ENCODE data around the gene STXBP4.
A peak's percentile ranks its signal among the peaks of the same experiment; 100 is the strongest.

Gene STXBP4

DNA sequence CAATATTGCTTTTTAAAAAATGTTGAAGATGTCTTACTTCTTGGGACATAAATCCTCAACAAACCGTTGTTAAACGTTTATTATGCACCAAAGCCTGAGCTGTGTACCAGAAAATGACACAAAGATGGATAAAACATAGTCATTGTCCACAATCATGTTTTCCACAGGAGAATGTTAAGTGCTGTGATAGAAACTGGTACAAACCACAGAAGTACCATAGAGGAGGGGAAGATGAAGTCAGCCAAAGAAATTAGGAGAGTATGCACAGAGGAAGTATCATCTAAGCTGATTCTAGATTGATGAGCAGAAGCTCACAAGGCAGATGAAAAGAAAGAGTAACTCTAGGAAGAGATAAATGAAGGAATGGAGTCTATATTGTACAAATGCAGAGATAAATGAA is 153.5 kb downstream of the STXBP4 start:
- no peak for DNase-seq (ENCODE audit: low spot score)

DNA sequence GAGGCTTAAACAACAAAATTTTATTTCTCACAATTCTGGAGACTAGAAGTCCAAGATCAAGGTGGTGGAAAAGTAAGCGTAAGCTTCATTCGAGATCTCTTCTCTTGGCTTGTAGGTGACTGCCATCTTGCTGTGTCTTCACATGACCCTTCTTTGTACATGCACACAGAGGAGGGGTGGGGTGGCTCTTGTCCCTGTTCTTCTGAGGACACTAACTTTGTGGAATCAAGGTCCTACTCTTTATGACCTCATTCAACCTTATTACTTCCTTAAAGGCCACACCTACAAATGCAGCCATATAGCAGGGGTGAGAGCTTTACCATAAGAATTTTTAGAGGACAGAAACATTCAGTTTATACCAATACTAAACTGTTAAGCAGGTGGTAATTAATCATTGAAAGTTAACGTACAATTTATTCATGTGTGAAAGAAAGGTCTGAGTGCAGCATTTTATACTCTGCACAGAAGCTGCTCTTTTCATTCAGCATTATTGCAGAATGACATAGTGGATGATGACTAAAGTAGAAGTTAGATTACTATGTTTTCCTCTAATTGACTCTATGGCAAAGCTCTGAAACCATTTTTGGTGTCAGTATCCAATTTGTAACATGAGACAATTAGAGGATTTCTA is 156.3 kb downstream of the STXBP4 start:
- DNase-seq (ENCODE audit: low spot score) = no peak

DNA sequence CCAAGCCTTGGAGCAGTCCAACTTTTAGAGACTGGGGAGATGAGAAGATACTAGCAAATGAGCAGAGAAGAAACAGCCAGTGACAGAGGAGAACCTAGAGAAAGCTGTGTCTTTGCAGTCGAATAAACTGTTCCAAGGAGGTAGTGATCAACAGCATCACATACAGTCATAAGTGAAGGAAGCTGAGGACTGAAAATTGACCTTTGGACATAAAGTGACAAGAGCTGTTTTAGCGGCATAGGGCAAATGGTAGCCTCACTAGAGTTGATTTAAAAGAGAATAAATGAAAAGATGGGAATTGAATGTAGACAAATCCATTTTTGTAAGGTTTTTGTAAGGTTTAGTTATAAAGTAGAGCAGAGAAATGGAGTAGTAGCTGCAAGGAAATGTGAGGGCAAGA is 165.0 kb downstream of the STXBP4 start:
- no peak for DNase-seq (ENCODE audit: low spot score)

DNA sequence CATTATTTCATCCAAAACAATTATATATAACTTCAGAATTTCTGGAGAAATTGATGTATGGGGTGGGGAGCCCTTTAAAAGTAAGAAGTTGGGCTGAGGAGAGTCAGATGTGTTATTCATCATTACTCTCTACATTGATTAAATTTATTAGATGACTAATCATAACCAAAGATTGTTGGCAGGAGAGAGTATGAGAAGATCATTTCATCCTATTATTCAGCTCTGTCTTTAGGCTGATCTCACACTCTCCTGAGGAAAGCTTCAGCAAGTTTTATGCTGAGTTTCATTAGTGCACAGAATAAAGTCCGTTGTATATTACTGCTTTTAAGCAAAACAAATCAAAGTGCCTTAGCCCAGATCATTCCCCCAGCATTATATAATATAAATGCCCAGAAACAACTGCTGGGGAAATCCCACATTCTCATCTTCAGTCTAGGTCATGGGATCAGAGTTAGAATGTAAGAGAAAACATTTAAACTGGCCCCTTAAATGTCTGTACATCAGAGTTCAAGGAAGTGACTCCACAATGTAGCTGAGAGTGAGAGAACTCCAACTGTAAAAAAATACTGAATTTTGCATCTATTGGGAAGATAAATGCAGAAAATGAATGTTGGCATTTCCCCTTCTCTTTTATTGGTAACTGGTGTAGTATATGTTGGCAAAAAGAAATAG is 166.1 kb downstream of the STXBP4 start:
- DNase-seq (ENCODE audit: low spot score) = no peak

DNA sequence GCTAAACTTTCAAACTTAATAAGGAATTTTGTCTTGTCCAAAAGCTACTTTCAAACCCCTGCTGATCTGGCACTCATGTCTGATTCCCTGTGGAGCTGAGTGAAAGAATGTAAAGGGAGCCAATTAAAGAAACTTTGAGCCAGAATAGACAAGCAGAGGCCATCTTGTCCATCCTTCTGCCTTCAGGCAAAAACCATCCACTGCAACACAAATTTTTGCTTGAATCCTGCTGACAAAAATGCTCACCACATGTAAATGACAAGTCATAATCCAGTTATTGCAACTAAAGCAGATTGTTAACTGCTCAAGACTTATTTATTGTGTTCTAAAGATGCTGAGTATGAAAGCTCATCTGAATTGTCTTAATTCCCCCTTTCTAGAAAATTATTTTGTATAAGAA is 172.2 kb downstream of the STXBP4 start:
- DNase-seq (ENCODE audit: low spot score) = no peak

DNA sequence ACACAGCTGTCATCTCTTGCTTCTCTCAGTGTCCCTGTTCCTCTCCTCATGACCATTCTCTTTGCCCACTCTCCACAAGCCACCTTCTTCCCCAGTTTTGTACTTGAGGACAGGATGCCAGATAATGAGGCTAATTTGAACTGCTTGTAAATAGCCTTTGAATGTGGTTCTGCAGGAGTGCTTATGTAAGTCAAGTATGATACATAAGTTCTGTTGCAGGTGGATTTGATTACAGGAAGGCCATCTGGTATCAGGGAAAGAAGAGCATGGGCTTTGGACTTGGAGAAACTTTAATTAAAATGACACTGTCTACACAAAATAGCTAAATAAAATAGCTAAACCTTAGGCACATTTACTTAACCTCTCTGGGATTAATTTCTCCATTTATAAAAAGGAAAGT is 176.0 kb downstream of the STXBP4 start:
- DNase-seq (ENCODE audit: low spot score) = no peak

DNA sequence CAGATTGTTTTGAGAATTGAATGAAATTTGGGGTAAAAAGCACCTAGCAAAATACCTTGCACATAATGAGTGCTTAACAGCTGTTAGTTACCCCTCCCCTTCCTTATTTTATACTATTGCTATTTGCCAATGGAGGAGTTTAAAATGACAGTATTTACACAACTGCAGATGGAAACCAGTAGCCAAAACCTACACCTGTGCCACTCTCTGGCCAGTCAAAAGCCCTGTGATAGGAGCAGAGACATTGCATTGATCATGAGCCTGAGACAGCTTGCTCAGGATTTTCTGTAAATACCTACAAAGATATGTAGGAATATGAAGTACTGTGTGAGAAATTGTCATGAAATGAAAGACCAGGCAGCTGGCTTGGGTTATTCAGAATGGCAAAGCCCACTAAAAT is 180.9 kb downstream of the STXBP4 start:
- no peak for DNase-seq (ENCODE audit: low spot score)

DNA sequence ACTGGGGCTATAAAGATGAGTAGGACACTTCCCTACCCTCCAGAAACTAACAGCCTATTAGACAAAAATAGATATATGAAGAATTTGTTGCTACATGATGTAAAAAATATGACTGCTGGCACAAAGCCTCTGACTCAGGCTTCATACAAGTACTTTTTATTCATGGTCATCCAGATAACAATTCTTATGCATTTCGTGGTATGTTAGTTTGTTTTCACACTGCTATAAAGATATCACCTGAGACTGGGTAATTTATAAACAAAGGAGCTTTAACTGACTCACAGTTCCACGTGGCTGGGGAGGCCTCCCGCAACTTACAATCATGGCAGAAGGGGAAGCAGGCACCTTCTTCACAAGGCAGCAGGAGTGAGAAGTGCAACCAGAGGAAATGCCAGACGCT is 183.7 kb downstream of the STXBP4 start:
- no peak for DNase-seq (ENCODE audit: low spot score)

DNA sequence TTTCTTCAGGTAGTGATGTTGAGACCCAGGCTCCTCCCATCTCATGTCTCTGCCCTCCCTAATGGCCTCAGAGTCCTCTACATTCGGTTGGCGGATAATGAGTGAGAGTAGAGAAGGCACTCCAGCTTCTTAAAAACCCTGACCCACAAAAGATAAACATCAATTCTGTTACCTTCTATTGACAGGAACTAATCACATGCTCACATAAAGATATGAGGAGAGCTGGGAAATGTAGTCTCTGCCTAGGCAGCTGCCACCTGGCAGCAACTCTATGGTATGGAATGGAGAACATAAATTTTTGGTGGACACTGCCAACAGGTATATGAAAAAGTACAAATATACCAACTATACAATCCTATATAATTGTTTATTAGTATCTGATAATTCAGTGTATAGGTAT is 185.5 kb downstream of the STXBP4 start:
- no peak for DNase-seq (ENCODE audit: low spot score)

DNA sequence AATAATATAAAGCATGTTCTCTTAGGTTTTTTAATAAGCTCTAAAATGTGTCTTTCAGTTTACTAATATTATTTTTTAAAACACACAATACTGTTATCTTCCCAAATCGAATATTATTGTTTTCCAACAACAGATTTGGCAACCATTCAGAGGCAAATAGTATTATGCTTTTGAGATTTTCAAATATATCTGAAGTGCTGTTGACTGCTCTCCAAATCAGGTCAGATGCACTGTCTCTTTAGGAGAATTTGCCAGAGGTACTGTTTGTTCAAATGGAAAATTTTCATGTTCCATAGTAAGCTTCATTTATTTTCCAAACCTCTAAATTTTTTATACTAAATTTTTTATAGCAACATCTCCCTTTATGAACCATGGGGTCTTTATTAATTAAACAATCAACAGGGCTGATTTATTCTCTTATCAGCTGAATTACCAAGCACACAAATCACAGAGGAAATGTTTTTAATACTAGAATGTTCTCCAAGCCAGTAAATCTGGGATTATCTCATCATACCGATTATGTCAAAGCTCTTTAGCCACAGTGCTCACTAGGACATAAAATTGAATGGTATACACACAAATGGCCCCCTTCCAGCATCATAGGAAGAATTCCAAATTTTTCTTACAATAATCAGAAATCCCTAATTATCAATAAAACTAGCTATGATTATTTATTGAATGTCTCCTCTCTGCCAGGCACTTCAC is 187.4 kb downstream of the STXBP4 start:
- no peak for DNase-seq (ENCODE audit: low spot score)

DNA sequence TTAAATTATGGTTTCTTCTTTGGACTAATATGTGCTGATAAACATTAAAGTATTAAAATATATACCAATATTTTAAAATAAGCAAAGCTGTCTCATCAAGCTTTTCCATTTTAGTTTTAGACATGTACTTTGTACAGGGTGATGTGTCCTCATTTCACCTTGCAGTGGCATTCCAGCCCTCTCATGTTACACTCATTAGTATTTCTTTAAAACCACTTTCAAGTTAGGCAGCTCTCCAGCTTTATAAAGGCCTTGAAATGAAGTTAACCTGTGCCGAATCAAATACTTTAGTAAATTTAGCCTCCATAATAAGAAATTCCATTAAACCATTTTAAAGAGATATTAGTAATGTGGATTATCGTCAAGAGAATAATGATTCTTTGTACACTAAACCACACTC is 188.6 kb downstream of the STXBP4 start:
- DNase-seq (ENCODE audit: low spot score) = no peak

DNA sequence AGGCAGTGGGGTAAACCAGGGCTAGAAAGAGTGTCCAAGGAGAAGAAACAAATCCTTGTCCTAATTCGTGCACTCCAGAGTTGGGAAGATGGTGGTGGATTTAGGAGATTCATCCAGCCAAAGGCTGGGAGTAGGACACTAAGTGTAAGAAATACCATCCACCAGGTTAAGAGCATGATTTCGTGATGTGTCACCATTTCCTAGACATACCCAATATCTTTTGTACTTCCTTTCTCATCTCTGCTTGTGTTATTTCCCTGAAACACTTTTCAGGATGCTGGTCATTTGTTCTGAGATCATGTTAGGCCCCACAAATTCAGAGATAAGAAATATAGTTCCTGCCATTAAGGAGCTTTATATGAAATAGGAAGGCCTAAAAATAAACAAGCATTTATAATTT is 189.9 kb downstream of the STXBP4 start:
- DNase-seq (ENCODE audit: low spot score) = no peak

DNA sequence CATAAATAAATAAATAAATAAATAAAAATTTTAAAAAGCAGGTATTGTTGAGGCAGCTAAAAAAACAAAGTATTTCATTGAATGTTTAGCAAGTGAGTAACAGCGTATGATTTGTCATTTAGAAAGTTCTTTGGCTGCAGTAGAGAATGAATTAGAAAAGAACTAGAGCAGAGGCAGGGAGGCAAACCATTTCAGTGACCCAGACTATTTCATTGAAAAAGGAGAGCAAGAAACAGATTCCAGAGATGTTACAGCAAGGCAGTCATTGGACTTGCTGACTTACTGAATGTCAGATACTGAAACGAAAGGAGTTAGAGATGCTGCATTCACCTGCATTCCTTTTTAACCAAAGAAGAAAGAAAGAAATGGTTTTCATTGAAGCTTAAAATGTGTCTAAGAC is 190.7 kb downstream of the STXBP4 start:
- DNase-seq (ENCODE audit: low spot score) = no peak

DNA sequence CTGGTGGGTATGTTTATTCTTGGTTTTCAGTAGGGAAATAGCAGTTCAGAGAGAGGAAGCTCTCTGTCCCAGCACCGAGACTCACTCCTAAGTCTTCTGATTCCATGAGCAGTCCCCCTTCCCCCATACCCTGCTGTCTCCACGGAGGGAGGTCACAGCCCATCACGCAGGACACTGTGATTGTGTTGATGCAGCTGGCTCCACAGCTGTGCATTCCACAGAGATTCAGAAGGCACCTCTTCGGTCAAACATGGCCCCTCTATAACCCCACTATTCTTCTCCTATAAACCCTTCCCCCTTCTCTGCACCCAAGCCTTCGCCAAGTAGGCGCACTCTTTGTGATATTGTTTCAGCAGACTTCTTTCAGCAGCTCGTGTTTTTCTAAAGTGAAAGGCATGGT is 191.9 kb downstream of the STXBP4 start:
- no peak for DNase-seq (ENCODE audit: low spot score)

DNA sequence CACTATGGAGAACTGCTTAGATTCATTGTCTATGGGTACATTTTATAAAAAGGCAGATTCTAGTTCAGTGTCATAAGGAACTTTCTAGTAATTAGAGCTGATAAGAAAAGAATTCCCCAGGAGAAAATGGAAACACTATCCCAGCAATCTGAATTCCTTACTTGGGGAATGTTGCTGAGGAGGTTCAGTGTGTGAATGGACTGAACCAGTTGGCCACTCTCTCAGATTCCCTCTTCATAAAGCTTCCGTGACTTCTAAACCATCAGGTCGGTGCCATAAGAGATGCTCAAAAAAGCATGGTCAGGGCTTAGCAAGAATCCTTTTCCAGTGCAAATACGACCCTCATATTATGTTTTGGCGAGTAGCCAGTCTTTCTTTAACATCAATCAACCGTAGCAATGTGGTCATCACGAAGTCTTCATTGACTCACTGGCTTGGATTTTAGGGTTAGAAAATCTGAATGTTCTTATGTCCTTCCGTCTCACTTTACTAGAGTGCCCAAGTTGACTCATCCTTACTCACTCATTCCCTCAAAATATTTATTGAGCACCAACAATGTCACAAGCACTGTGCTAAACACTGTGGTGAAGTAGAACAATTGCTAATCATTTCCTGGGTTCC is 193.5 kb downstream of the STXBP4 start:
- DNase-seq (ENCODE audit: low spot score) = peak; percentile 3

DNA sequence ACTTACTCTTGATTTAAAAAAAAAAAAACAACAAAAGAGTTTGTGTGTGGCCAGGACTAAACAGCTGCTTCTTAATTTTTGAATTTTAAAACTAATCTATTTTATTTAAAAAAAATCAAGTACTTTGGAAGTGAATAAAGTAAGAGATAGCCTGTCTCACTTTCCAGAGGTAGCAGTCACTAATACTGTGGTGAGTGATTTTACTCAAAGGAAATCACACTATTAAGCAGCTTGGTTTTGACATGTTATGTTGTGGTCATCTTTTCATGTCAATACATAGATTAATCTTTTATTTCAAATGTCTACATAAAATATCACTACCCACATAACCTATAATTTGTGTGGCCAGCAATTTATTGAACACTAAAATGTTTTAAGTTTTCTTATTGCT is 194.0 kb downstream of the STXBP4 start:
- no peak for DNase-seq (ENCODE audit: low spot score)

DNA sequence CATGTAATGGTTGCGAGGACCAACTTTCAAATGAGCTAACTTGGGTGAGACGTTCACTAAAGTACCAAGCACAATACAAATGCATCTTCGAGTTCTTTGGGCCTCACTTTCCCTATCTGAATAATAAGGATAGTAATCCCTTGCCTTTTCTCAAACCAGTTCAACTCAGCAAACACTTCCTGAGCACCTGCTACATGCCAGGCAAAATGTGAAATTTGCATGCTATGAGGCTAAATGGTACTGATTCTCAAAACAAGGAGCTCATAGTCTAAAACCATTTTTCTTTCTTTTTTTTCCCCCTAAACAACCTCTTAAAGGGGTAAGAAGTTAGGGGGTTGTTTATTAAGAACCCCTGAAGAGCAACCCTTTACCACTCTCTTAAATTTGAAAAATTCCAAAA is 194.8 kb downstream of the STXBP4 start:
- no peak for DNase-seq (ENCODE audit: low spot score)

DNA sequence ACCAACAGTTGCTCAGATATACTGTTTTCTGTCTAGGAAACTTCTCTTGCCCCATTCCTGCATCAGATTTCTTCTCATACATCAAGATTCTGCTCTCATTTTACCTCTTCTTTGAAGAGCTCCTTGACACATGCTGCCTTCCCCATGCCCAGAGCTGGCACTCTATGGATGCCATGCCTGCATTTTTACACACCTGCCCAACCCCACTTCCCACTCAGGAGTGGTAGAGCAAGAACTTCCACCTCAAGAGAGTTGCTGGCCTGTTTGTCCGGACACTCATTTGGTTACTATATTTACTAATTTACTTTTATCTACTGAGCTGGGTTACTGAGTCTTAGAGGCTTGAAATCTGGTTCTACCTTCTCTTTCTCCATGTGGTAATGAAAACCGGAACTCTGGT is 197.9 kb downstream of the STXBP4 start:
- DNase-seq (ENCODE audit: low spot score) = no peak

DNA sequence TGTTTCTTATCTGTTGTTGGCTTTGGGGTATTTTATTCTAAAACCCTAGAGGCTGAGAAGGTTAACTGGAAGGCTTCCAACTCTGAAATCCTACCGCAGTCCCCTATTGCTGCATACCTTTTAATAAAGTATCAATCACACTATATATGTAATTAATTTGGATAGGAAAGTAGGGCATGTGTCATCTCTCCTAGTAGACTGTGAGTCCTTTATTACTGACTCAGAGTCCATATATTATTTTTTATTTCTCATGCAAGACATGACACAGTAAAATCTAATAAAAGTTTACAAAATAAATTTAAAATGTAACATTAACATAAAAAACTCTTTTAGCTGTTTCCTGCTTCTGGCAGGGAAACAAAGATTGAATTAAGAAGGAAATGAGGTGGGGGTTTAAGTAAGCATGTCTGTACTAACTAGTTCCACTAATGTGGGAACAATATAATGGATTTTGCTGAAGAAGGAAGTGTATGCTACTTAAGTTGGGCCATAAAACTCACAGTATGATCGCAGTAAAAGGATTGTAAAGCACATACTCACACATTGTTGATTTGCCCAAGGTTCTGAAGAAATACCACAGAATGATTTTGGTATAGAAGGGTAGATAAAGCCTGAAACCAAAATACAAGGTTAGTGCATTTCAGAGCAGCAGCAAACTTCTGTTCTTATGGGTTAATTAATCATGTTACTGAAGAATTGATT is 198.6 kb downstream of the STXBP4 start:
- no peak for DNase-seq (ENCODE audit: low spot score)

DNA sequence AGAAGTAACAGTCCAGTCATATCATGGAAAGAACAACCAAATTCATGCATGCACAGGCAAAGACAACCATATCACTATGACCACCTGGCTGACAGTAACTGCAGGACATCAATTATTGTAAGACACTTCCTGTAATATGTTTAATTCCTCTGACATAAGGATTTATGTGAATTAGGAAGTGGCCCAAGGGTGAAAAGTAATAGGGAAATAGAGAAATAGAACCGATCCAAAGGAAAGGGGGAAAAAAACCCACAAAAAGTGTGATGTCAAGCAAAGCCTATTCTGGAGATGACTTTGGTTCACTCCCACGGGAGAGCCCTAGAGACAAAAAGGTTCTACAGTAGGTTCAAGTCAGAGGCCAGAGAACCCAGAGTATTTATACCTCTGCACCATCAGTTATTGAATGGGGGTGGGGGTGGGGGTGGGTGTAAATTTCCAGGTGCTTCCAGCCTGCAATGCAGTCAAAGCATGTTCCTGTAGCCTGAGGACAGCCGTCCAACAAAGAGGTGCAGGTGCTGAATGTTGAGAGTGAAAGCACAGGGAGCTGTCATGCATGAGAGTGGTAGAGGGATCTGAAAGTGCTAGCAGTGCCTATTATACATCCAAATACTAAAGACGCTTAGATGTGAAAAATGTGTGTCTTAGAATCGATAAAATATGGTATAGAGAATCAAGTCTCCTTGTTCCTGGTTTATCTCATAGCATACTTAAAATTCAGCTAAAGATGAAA is 200.6 kb downstream of the STXBP4 start:
- no peak for DNase-seq (ENCODE audit: low spot score)

DNA sequence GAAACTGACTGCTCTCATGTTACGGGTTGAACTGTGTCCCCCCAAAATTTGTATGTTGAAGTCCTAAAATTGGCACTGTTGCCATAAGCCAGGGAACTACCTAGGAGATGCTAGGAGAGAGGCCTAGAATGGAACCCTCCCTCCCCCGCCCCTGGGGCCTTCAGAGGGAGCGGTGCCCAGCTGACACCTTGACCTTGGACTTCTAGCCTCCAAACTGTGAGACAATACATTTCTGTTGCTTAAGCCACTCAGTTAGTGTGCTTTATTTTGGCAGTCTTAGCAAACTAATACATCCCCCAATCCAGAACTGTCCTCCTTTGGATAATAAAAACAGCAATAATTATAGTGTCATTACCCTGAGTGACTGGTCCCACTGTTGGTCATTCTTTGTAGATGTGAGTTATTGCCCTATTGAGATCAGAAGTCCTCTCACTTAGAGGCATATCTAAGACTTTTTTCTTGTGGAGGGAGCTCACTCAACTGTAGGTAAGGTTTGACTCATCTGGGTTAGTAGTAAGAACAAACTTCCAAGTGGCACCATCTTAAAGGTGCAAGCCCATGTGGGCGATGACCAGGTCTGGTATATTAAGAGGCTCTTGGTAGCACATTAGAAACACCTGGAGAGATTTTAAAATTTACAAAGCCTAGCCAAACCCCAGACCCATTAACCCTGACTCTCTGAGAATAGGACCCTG is 203.2 kb downstream of the STXBP4 start:
- DNase-seq (ENCODE audit: low spot score) = no peak

All from hepatic stellate cell (primary cell).